Adrenal gland (tissue), 5 donors: ENCODE results near the gene NEDD8.

Experiments
- CTCF ChIP-seq, 6 experiments: fragments of 450-650 bp in 4 of 6; fragments of 200-600 bp in 2 of 6; sonication (generic) in 1 of 6; IDR thresholded peaks; 1 replicate in 5 of 6; 2 replicates in 1 of 6; pipeline versions ENCODE4 v1.5.1 to v1.8.0; 2016 to 2021; ENCODE audit warnings: antibody characterized with exemption in 6 of 6, mild to moderate bottlenecking in 2 of 6, moderate library complexity in 1 of 6
- POLR2A ChIP-seq, 2 donors: fragments of 450-650 bp; IDR thresholded peaks; one replicate each; pipeline ENCODE4 v1.6.1; 2017; ENCODE audit warnings: antibody characterized with exemption in 2 of 2, mild to moderate bottlenecking in 2 of 2, moderate library complexity in 1 of 2
- donor health status: DM: no; HTN: no; CAD: no.

- TF ChIP-seq POLR2A (IDR thresholded peaks at IDR 0.05) (no peak), CTCF (IDR thresholded peaks at IDR 0.05) (no peak)
Observed at GRCh38 chr14:24270537-24271133, 38.5 kb upstream of the NEDD8 start.
